HEK293 (cell line): Measurements from ENCODE around the gene PPM1G.

Experiments used
- CTCF ChIA-PET: fragments of 350-600 bp; formaldehyde crosslinking; extraction: SDS; loops from one replicate; lab custom pipeline; 2021; ENCODE audit warnings: antibody characterized with exemption; lab: Yijun Ruan, JAX
- POLR2A ChIA-PET: fragments of 300-600 bp; formaldehyde crosslinking; extraction: SDS; loops from one replicate; lab custom pipeline; 2020; ENCODE audit warnings: antibody characterized with exemption, inconsistent platforms; lab: Yijun Ruan, JAX
- H3K27ac ChIP-seq: fragments of 200-500 bp; sonication (Bioruptor generic); 2 replicates; pipeline ENCODE4 v1.5.1; 2014; ENCODE audit warnings: low read depth, low read length, control low read depth, inconsistent platforms; ENCODE audit errors: extremely low read depth
- H3K36me3 ChIP-seq, 2 experiments: fragments of 200-500 bp in 1 of 2; sonication (Bioruptor generic) in 1 of 2; 1 replicate in 1 of 2; 2 replicates in 1 of 2; pipeline ENCODE4 v1.5.1; 2014 to 2017; ENCODE audit warnings: inconsistent platforms in 2 of 2, low read length in 2 of 2; ENCODE audit not compliant: control insufficient read depth in 2 of 2, insufficient read depth in 1 of 2
- H3K4me1 ChIP-seq: fragments of 200-500 bp; sonication (Bioruptor generic); 2 replicates; pipeline ENCODE4 v1.5.1; 2014; ENCODE audit warnings: mild to moderate bottlenecking, low read length, inconsistent platforms; ENCODE audit not compliant: control insufficient read depth, insufficient read depth
- H3K4me3 ChIP-seq: 2 replicates; pipeline ENCODE4 v1.5.1; 2011; ENCODE audit warnings: low read depth, mild to moderate bottlenecking, control low read depth, low read length, moderate library complexity
- H3K9me3 ChIP-seq: fragments of 200-500 bp; sonication (Bioruptor generic); 2 replicates; pipeline ENCODE4 v1.5.1; 2014; ENCODE audit warnings: low read depth, low read length, inconsistent platforms; ENCODE audit not compliant: control insufficient read depth, insufficient read depth
- GLIS1 ChIP-seq: fragments of 450-650 bp; formaldehyde crosslinking; IDR thresholded peaks from 2 replicates; pipeline ENCODE4 v1.5.1; 2016; ENCODE audit warnings: missing biosample characterization, missing genetic modification characterization
- KLF1 ChIP-seq: fragments of 450-650 bp; formaldehyde crosslinking; IDR thresholded peaks from 2 replicates; pipeline ENCODE4 v1.5.1; 2016; ENCODE audit warnings: missing biosample characterization, missing genetic modification characterization
- KLF16 ChIP-seq: fragments of 450-650 bp; formaldehyde crosslinking; IDR thresholded peaks from 2 replicates; pipeline ENCODE4 v1.5.1; 2017; ENCODE audit warnings: missing biosample characterization, missing genetic modification characterization
- REPIN1 ChIP-seq: fragments of 450-650 bp; formaldehyde crosslinking; IDR thresholded peaks from 2 replicates; pipeline ENCODE4 v1.5.1; 2017; ENCODE audit warnings: missing biosample characterization, missing genetic modification characterization, low read depth
- SP7 ChIP-seq: fragments of 450-650 bp; formaldehyde crosslinking; IDR thresholded peaks from 2 replicates; pipeline ENCODE4 v1.5.1; 2016; ENCODE audit warnings: missing biosample characterization, missing genetic modification characterization
- ZNF394 ChIP-seq: fragments of 450-650 bp; formaldehyde crosslinking; IDR thresholded peaks from 2 replicates; pipeline ENCODE4 v1.5.1; 2016; ENCODE audit warnings: missing biosample characterization, missing genetic modification characterization, mild to moderate bottlenecking, moderate library complexity, borderline replicate concordance
- ZNF548 ChIP-seq: fragments of 450-650 bp; formaldehyde crosslinking; IDR thresholded peaks from 2 replicates; pipeline ENCODE4 v1.5.1; 2016; ENCODE audit warnings: missing biosample characterization, missing genetic modification characterization
- ZNF701 ChIP-seq: fragments of 450-650 bp; formaldehyde crosslinking; IDR thresholded peaks from 2 replicates; pipeline ENCODE4 v1.5.1; 2016; ENCODE audit warnings: missing biosample characterization, missing genetic modification characterization
- ZNF837 ChIP-seq: fragments of 450-650 bp; formaldehyde crosslinking; IDR thresholded peaks from 2 replicates; pipeline ENCODE4 v1.5.1; 2016; ENCODE audit warnings: missing biosample characterization, missing genetic modification characterization
- TF ChIP-seq, protein P1 (sequence below): fragments of 450-650 bp; formaldehyde crosslinking; IDR thresholded peaks from 2 replicates; pipeline ENCODE4 v1.5.1; 2016; ENCODE audit warnings: missing biosample characterization, missing genetic modification characterization
- TF ChIP-seq, protein P2 (sequence below): fragments of 450-650 bp; formaldehyde crosslinking; IDR thresholded peaks from 2 replicates; pipeline ENCODE4 v1.5.0; 2017; ENCODE audit warnings: missing biosample characterization, missing genetic modification characterization, borderline replicate concordance
- TF ChIP-seq, protein P3 (sequence below): fragments of 450-650 bp; formaldehyde crosslinking; IDR thresholded peaks from 2 replicates; pipeline ENCODE4 v1.5.1; 2016; ENCODE audit warnings: missing biosample characterization, missing genetic modification characterization, low read depth

The PPM1G gene

DNA sequence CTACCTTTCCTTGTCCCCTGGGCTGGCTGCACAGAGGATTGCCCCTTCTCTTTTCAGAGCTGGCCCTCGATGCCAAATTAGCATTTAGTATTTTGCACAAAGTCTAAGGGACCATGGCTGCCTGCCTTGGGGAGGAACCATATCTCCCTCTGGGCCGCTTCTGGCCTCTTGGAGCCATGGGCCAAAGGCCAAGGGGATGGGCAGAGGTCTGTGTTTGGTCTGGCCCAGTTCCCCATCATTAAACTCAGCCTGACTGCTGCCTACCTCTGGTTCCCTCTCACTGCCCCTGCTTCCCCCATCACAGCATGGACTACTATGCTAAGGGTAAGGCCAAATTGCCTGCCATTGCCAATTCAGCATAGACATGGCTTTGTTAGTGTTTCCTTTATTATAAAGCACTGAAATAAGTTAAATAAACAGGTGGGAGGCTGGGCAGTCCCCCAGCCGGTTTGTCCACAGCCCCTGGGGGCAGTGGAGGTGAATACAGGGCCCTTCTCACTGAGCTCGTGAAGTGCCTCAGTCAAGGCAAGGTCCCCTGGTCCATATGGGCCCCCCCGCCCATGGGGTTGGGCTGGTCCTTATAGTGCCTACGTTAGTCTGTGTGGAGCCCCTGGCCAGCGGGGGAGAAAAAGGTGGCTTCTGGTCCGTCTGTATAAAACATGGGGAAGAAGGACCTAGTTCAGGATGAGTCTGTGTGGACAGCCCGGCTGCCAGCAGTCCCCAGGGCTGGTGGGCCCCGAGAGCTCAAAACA is 32.3 kb downstream of the PPM1G start:
- no peaks in the 10 kb centered on the region; the same call in 1 of the 2 replicates for H3K4me1 ChIP-seq
- TF ChIP-seq, protein P1, sequence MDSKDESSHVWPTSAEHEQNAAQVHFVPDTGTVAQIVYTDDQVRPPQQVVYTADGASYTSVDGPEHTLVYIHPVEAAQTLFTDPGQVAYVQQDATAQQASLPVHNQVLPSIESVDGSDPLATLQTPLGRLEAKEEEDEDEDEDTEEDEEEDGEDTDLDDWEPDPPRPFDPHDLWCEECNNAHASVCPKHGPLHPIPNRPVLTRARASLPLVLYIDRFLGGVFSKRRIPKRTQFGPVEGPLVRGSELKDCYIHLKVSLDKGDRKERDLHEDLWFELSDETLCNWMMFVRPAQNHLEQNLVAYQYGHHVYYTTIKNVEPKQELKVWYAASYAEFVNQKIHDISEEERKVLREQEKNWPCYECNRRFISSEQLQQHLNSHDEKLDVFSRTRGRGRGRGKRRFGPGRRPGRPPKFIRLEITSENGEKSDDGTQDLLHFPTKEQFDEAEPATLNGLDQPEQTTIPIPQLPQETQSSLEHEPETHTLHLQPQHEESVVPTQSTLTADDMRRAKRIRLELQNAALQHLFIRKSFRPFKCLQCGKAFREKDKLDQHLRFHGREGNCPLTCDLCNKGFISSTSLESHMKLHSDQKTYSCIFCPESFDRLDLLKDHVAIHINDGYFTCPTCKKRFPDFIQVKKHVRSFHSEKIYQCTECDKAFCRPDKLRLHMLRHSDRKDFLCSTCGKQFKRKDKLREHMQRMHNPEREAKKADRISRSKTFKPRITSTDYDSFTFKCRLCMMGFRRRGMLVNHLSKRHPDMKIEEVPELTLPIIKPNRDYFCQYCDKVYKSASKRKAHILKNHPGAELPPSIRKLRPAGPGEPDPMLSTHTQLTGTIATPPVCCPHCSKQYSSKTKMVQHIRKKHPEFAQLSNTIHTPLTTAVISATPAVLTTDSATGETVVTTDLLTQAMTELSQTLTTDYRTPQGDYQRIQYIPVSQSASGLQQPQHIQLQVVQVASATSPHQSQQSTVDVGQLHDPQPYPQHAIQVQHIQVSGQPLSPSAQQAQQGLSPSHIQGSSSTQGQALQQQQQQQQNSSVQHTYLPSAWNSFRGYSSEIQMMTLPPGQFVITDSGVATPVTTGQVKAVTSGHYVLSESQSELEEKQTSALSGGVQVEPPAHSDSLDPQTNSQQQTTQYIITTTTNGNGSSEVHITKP = 0 out of 2 replicates have a peak, but pooled peaks have one; percentile 10
- no peak for TF ChIP-seq REPIN1 (tag by site-specific recombination)
- no peak overlapping the region for H3K4me3 ChIP-seq
- CTCF ChIA-PET = no interaction called here
- H3K9me3 ChIP-seq = no peaks in the 10 kb centered on the region
- H3K36me3 ChIP-seq = peaks cover 27 to 86% of the 10 kb centered on the region in 2 experiments
- POLR2A ChIA-PET = interaction anchor here (1.1 to 3.4 kb wide), 2 partner anchors 20 to 32 kb away, joined by 4 to 9 read pairs; partner anchors contain the start of genes GTF3C2 and PPM1G
- H3K27ac ChIP-seq = no peak overlapping the region; the same call in 1 of the 2 replicates

DNA sequence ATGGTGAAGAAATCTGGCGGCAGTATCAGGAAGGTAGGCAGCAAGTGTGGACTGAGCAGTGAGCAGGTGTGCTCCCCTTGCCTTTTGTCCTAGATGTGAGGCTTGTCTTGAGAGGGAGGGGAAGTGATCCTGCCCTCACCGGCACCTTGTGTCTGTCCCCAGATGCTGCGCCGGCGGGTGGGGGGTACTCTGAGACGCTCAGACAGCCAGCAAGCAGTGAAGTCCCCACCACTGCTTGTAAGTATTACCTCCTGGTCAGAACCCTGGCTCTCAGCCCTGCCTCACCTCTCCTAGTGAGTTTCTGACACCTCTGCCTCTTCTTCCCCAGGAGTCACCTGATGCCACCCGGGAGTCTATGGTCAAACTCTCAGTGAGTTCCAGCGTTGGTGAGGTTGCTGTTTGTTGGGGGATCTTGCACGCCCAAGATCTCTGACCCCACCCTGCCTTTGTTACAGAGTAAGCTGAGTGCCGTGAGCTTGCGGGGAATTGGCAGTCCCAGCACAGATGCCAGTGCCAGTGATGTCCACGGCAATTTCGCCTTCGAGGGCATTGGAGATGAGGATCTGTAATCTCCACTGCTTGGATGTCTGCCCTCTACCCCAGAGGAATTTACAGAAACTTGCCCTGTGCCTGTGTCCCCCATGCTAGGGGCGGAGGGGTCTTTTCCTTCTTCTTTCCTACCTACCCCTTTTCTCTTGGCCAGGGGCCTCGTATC is 33.1 kb downstream of the PPM1G start:
- CTCF ChIA-PET = no interaction called here
- H3K9me3 ChIP-seq = no peaks in the 10 kb centered on the region
- peaks cover 27 to 80% of the 10 kb centered on the region in 2 experiments for H3K36me3 ChIP-seq

More for the DNA sequence above, 33.1 kb downstream of the PPM1G start:
- POLR2A ChIA-PET = interaction anchor here (1.1 to 3.4 kb wide), 2 partner anchors 20 to 33 kb away, joined by 4 to 9 read pairs; partner anchors contain the start of genes GTF3C2 and PPM1G
- no peaks in the 10 kb centered on the region; the same call in 1 of the 2 replicates for H3K4me1 ChIP-seq
- no peak overlapping the region for H3K4me3 ChIP-seq
- H3K27ac ChIP-seq = no peak overlapping the region; the same call in 1 of the 2 replicates
- TF ChIP-seq KLF16 (tag by site-specific recombination) (no peak), ZNF394 (tag by site-specific recombination) (no peak), ZNF548 (tag by site-specific recombination) (no peak), KLF1 (tag by site-specific recombination) (no peak), ZNF701 (no peak), ZNF837 (no peak), SP7 (no peak), GLIS1 (tag by site-specific recombination) (no peak)
- TF ChIP-seq, protein P2, sequence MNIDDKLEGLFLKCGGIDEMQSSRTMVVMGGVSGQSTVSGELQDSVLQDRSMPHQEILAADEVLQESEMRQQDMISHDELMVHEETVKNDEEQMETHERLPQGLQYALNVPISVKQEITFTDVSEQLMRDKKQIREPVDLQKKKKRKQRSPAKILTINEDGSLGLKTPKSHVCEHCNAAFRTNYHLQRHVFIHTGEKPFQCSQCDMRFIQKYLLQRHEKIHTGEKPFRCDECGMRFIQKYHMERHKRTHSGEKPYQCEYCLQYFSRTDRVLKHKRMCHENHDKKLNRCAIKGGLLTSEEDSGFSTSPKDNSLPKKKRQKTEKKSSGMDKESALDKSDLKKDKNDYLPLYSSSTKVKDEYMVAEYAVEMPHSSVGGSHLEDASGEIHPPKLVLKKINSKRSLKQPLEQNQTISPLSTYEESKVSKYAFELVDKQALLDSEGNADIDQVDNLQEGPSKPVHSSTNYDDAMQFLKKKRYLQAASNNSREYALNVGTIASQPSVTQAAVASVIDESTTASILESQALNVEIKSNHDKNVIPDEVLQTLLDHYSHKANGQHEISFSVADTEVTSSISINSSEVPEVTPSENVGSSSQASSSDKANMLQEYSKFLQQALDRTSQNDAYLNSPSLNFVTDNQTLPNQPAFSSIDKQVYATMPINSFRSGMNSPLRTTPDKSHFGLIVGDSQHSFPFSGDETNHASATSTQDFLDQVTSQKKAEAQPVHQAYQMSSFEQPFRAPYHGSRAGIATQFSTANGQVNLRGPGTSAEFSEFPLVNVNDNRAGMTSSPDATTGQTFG (tag by site-specific recombination) = no peak
- TF ChIP-seq, protein P3, sequence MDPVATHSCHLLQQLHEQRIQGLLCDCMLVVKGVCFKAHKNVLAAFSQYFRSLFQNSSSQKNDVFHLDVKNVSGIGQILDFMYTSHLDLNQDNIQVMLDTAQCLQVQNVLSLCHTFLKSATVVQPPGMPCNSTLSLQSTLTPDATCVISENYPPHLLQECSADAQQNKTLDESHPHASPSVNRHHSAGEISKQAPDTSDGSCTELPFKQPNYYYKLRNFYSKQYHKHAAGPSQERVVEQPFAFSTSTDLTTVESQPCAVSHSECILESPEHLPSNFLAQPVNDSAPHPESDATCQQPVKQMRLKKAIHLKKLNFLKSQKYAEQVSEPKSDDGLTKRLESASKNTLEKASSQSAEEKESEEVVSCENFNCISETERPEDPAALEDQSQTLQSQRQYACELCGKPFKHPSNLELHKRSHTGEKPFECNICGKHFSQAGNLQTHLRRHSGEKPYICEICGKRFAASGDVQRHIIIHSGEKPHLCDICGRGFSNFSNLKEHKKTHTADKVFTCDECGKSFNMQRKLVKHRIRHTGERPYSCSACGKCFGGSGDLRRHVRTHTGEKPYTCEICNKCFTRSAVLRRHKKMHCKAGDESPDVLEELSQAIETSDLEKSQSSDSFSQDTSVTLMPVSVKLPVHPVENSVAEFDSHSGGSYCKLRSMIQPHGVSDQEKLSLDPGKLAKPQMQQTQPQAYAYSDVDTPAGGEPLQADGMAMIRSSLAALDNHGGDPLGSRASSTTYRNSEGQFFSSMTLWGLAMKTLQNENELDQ (tag by site-specific recombination) = no peak
